GM10847 (cell line): ENCODE measurements around the gene HELT.

Experiments
- POLR2A ChIP-seq: IDR thresholded peaks from 2 replicates; pipeline ENCODE4 v1.6.1; 2011; ENCODE audit not compliant: insufficient read length; ENCODE audit errors: extremely low read depth

Gene HELT

DNA sequence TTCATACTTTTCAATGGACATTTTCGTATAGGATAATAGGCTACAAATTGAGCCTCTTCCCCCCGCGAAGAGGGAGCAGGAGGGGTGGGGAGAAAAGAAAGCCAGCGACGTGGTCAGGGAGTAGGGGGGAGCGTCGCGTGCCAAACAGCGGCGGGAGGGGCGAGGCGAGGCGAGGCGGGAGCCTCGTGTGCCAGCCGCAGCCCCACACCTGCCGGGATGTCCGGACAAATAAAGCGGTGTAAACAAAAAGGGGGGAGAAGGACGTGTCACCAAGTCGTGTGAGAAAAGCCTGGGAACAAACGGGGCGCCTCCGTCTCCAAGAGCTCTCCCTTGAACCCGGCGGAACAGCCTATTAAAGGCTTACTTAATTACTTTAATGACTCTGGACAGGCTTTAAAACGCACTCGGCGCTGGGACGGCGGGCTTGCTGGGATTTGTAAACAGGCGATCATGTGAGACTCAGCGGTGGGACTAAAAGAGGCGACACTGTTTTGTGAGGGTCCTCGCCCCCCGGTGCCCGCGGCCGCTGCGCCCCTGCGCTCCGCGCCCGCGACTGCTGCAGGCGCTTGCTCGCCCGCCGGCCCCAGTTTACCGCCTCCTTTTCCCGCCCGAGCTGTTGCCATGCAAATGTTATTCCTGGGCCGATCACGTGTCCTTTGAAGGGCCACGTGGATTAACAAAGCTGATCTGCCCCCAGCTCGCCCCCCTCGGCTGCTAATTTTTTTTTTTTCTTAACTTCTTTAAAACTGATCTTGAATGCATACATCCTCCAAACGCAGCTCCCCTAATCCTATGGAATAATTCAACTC lies at the start of gene HELT:
TSS of gene HELT (plus strand) at position 527 of the 809 bp plus-strand sequence. CDS start 439 bp downstream, outside the sequence.
- TF ChIP-seq POLR2A, result no peak

GRCh38 chr4:184968784-184969201 lies 49.5 kb upstream of the HELT start:
- no peak for TF ChIP-seq POLR2A

- no peak for TF ChIP-seq POLR2A
Measured at GRCh38 chr4:184969610-184970009, 48.7 kb upstream of the HELT start.

DNA sequence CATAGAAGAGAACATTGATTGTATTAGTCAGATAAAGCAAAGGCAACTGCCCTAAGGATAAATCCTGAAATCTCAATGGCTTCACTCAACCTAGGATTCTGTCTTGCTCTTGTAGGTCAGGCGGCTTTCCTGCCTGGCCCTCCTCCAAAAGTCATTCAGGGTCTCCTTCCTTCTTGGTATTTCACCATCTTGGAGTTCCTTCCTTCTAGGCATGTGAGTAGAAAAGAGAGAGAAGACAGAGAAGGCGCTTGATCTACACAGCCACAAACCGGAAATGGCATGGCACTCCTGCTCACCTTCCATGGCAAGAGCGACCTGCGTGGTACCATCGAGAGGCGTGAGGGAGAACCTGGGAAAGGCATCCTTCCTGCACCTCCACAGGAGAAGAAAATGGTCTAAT lies 45.3 kb upstream of the HELT start:
- TF ChIP-seq POLR2A, result no peak

DNA sequence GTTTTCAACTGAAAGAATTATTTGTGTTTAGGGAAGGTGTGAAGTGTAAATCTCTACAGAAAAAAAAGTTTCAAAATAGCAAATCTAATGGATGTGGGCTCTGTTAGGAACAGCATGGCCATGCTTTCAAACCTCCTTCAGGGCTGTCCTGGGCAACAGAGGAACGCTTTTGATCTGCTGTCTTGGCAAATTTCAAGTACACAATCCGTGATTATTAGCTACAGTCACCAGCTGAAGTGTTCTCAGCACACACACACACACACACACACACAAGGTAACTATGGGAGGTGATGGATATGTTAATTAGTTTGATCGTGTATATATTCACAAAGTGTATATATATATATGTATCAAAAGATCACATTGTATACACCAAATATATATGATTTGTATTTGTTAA lies 40.5 kb upstream of the HELT start:
- no peak for TF ChIP-seq POLR2A

DNA sequence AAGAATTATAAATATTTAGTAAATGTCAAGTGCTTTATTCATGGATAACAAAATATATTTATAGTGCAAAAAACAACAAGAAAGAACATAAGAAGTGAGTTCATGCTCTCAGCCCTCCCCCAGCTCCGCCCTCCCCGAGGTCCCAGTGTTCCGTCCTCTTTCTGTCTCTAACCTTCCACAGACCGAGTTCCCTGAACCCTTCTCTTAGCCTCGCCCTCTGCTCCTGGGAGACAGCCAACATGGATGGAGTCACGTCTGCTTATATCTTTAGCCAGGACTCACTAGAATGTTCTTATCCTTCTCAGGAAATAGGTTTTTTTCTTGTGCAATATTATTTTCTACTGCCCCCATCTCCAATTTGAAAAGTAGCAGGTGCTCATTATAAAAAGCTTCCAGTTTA lies 40.1 kb upstream of the HELT start:
- TF ChIP-seq POLR2A, result no peak

DNA sequence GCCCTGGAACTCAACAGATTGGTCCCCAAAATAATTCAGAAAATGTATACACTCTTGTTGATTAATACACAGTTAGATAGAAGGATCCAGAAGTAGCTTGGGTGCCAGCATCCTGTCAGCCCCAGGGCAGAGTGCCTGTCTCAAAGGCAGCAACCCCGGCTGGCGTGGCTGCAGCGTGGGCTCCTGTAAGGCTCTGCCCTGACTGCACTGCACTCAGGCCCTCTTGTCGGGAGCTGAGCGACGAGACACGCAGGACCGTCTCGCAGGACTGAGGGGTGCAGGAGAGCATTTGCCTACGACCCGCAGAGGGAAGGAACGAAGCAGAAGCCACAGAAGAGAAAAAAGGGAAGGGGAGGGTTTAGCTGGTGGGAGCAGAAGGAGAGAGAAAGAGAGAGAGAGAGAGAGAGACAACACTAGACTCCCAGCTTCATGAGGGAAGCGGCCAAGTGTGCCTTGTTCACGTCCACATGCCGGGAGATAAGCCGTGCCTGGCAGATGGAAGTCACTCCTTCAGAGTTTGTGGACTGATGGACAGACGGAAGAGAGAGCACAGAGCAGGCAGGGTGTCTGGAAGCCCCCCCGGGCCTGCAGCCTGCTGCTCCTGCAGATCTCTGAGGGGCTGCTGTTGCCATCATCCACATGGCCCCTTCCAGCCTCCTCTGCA lies 38.7 kb upstream of the HELT start:
- no peak for TF ChIP-seq POLR2A

- TF ChIP-seq POLR2A, result no peak
Measured at GRCh38 chr4:184980261-184980660, 38.0 kb upstream of the HELT start.

DNA sequence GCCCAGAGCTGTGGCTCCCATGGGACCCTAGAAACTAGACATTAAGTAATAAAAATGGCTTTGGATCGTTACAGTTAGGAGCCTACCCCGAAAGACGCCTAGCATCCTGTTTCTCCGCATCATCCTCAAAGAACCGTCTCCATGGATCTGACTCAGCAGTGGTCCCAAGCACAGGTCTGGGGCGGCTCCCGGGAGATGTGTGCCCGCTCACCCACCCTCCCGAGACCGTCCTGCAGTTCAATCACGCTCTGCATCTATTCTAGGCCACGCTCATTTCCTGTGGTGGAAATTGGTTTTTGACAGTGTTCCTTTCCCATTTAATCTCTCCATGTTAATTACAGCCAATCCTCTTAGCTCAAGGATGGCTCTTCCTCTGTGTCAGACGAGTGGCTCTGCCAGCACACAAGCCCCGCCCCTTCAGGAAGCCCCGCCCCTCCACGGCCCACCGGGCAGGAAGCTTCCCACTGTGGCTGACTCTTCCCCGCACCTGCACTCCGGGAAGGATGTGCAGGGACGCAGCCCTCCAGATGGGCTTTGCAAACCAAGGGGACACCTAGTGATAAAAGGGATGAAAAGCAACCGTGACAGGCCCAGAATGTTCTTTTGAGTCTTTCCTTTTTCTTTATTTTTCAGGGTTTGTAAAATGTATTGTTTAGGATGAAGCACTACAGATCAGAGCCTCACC lies 34.5 kb upstream of the HELT start:
- TF ChIP-seq POLR2A, result no peak

DNA sequence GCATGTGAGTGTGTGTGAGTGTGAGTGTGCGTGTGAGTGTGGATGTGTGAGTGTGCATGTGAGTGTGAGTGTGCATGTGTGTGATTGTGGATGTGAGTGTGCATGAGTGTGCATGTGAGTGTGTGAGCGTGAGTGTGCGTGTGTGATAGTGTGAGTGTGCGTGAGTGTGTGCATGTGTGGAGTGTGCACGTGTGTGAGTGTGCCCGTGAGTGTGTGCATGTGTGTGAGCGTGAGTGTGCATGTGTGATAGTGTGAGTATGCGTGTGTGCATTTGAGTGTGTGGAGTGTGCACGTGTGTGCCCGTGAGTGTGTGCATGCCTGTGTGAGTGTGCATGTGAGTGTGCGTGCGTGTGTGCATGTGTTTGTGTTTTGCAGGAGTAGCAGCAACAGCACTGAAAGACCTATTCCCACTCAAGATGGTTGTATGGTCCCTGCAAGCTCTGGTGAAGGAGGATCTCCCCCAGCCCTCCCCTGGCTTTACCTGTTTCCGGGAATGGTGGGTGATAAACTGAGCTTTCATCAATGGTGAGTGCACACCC lies 30.7 kb upstream of the HELT start:
- no peak for TF ChIP-seq POLR2A

DNA sequence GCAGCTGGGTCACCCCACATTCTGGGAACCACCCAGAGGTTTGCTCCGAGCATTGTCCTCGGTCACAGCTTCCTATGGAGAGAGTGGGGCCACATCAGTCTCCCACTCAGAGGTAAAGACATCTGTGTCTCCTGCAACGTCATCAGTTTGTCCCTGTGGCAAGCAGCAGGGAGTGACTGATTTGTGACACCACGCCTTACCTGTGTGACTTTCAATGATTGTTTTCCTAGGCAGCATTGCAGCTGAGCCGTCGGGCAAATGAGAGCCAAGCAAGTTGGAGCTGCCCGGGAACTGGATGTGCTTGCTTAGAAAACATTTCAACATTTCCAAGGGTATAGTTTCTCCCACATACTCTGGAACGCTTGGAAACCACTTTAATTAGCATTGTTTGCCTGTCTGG lies 29.7 kb upstream of the HELT start:
- no peak for TF ChIP-seq POLR2A

DNA sequence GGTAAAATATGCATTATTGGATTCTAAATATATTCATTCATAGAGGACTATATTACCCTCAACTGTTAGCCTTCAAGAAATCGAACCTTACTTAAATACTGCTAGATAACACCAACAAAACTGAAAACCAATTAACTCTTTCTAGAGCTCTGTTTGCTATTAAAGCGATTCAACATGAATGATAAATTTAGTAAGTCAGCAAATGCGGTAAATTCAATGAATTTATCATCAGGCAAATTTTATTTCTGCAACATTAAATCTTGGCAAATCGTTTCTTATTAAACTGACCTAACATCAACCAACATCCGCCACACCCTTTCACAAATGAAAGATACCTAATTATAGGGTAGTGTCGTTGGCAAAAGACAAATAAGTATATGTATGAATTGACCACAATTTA lies 26.4 kb upstream of the HELT start:
- no peak for TF ChIP-seq POLR2A

DNA sequence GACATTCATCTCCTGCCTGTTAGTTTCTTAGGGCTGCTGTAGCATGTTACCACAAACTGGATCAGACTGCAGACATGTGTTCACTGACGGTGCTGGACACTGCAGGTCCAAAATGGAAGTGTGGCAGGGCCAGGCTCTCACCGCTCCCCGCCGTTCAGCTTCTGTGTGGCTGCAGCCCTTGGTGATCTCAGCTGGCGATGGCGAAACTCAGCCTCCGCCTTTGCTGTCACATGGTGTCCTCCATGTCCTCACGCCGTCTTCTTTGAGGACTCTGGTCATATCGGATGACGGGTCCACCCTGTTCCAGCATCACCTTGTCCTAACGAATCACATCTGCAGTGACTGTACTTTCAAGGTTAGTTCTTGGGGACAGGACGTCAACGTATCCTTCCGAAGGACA lies 25.9 kb upstream of the HELT start:
- TF ChIP-seq POLR2A, result no peak

GRCh38 chr4:184993247-184993646 lies 25.0 kb upstream of the HELT start:
- TF ChIP-seq POLR2A, result no peak

GRCh38 chr4:184994010-184994622 lies 24.2 kb upstream of the HELT start:
- TF ChIP-seq POLR2A, result no peak

- TF ChIP-seq POLR2A, result no peak
Measured at GRCh38 chr4:184994623-184995010, 23.7 kb upstream of the HELT start.

GRCh38 chr4:185002784-185003183 lies 15.5 kb upstream of the HELT start:
- TF ChIP-seq POLR2A, result no peak
